H1 (cell line): ENCODE measurements around the gene UBR7. TPM values are rescaled to one million over a fixed set of nuclear protein-coding genes. Genes with fewer than 3 reads are reported as not detected.

Experiments
- EZH2 ChIP-seq: fragments of 200-600 bp; sonication (generic); IDR thresholded peaks from 2 replicates; pipeline ENCODE4 v1.7.1; 2012; ENCODE audit warnings: low read depth, mild to moderate bottlenecking, moderate library complexity, low read length, inconsistent platforms; ENCODE audit not compliant: severe bottlenecking
- FOSL1 ChIP-seq: IDR thresholded peaks from 2 replicates; pipeline ENCODE4 v1.6.1; 2011; ENCODE audit warnings: mild to moderate bottlenecking, low read depth, low read length, moderate library complexity; ENCODE audit not compliant: insufficient read depth
- MAFK ChIP-seq: IDR thresholded peaks from 2 replicates; pipeline ENCODE4 v1.6.1; 2012; ENCODE audit warnings: low read depth, mild to moderate bottlenecking, improper control_type of control experiment, low read length
- RNF2 ChIP-seq: fragments of 200-900, 300-1000 bp; sonication (generic); IDR thresholded peaks from 2 replicates; pipeline ENCODE4 v1.7.1; 2016; ENCODE audit warnings: borderline replicate concordance, low read depth, mild to moderate bottlenecking, antibody characterized with exemption, low read length; ENCODE audit not compliant: poor library complexity, severe bottlenecking; ENCODE audit errors: missing control alignments
- SIRT6 ChIP-seq: IDR thresholded peaks from one replicate; pipeline ENCODE4 v1.7.1; 2012; ENCODE audit warnings: low read length, inconsistent platforms
- SIX5 ChIP-seq: IDR thresholded peaks from 2 replicates; pipeline ENCODE4 v1.6.1; 2011; ENCODE audit warnings: mild to moderate bottlenecking, low read depth, low read length
- SP2 ChIP-seq: IDR thresholded peaks from 2 replicates; pipeline ENCODE4 v1.6.1; 2012; ENCODE audit warnings: mild to moderate bottlenecking, low read length, inconsistent platforms
- TAF7 ChIP-seq: optimal IDR thresholded peaks from 2 replicates; pipeline ENCODE3; 2011; ENCODE audit warnings: low read depth, mild to moderate bottlenecking, inconsistent platforms, low read length, moderate library complexity, borderline replicate concordance
- polyA plus RNA-seq, 7 experiments: library from polyadenylated mRNA; depleted of rRNA in 3 of 7; stranded (reverse) in 5 of 7; unstranded in 2 of 7; fragments of >200 nt in 5 of 7; fragments of 200-250 nt in 2 of 7; gene quantifications; 1 replicate in 5 of 7; 2 replicates in 1 of 7; 4 replicates in 1 of 7; pipeline versions ENCODE4 v1.2.1 to v1.2.3, GENCODE V29; 2011 to 2013; ENCODE audit warnings: missing spikeins in 2 of 7, mixed read lengths in 2 of 7
- total RNA-seq: library from RNA; stranded (reverse); fragmentation: NEBNext Ultra II Directional; extraction: Animal tissue kit (Norgen Biotek cat#: 25700); gene quantifications from 2 replicates; pipeline ENCODE4 v1.2.1, GENCODE V29; 2021
- TF ChIP-seq, protein P1 (sequence below): fragments of 300-600 bp; sonication (generic); IDR thresholded peaks from 2 replicates; pipeline ENCODE4 v1.7.1; 2012; ENCODE audit warnings: low read length, moderate library complexity, mild to moderate bottlenecking, inconsistent platforms; ENCODE audit not compliant: insufficient replicate concordance

The UBR7 gene
- total and polyA plus RNA-seq, 2 of the 8 experiments (the other 6 are each of a cell fraction or from before 2014, with no cell fraction given): 20.1 to 28.4 TPM

DNA sequence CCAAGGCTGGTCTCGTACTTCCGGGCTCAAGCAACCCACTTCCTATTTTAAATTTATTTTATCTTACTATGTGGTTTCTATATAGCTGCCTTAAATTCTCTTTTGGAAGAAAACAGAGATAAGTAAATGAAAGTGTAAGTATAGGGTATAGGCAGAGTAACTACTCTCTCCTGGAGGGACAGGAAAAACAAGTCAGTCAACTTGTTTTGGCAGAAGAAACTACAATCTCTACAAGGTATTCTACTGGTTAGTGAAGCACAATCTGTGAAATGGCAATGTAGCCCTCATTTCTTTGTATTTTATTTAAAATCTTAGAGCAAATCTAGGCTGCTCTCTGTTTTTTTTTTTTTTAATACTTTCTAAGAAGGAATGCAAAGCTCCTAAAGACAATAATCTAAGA is 55.4 kb downstream of the UBR7 start (continued):
- TF ChIP-seq, protein P1, sequence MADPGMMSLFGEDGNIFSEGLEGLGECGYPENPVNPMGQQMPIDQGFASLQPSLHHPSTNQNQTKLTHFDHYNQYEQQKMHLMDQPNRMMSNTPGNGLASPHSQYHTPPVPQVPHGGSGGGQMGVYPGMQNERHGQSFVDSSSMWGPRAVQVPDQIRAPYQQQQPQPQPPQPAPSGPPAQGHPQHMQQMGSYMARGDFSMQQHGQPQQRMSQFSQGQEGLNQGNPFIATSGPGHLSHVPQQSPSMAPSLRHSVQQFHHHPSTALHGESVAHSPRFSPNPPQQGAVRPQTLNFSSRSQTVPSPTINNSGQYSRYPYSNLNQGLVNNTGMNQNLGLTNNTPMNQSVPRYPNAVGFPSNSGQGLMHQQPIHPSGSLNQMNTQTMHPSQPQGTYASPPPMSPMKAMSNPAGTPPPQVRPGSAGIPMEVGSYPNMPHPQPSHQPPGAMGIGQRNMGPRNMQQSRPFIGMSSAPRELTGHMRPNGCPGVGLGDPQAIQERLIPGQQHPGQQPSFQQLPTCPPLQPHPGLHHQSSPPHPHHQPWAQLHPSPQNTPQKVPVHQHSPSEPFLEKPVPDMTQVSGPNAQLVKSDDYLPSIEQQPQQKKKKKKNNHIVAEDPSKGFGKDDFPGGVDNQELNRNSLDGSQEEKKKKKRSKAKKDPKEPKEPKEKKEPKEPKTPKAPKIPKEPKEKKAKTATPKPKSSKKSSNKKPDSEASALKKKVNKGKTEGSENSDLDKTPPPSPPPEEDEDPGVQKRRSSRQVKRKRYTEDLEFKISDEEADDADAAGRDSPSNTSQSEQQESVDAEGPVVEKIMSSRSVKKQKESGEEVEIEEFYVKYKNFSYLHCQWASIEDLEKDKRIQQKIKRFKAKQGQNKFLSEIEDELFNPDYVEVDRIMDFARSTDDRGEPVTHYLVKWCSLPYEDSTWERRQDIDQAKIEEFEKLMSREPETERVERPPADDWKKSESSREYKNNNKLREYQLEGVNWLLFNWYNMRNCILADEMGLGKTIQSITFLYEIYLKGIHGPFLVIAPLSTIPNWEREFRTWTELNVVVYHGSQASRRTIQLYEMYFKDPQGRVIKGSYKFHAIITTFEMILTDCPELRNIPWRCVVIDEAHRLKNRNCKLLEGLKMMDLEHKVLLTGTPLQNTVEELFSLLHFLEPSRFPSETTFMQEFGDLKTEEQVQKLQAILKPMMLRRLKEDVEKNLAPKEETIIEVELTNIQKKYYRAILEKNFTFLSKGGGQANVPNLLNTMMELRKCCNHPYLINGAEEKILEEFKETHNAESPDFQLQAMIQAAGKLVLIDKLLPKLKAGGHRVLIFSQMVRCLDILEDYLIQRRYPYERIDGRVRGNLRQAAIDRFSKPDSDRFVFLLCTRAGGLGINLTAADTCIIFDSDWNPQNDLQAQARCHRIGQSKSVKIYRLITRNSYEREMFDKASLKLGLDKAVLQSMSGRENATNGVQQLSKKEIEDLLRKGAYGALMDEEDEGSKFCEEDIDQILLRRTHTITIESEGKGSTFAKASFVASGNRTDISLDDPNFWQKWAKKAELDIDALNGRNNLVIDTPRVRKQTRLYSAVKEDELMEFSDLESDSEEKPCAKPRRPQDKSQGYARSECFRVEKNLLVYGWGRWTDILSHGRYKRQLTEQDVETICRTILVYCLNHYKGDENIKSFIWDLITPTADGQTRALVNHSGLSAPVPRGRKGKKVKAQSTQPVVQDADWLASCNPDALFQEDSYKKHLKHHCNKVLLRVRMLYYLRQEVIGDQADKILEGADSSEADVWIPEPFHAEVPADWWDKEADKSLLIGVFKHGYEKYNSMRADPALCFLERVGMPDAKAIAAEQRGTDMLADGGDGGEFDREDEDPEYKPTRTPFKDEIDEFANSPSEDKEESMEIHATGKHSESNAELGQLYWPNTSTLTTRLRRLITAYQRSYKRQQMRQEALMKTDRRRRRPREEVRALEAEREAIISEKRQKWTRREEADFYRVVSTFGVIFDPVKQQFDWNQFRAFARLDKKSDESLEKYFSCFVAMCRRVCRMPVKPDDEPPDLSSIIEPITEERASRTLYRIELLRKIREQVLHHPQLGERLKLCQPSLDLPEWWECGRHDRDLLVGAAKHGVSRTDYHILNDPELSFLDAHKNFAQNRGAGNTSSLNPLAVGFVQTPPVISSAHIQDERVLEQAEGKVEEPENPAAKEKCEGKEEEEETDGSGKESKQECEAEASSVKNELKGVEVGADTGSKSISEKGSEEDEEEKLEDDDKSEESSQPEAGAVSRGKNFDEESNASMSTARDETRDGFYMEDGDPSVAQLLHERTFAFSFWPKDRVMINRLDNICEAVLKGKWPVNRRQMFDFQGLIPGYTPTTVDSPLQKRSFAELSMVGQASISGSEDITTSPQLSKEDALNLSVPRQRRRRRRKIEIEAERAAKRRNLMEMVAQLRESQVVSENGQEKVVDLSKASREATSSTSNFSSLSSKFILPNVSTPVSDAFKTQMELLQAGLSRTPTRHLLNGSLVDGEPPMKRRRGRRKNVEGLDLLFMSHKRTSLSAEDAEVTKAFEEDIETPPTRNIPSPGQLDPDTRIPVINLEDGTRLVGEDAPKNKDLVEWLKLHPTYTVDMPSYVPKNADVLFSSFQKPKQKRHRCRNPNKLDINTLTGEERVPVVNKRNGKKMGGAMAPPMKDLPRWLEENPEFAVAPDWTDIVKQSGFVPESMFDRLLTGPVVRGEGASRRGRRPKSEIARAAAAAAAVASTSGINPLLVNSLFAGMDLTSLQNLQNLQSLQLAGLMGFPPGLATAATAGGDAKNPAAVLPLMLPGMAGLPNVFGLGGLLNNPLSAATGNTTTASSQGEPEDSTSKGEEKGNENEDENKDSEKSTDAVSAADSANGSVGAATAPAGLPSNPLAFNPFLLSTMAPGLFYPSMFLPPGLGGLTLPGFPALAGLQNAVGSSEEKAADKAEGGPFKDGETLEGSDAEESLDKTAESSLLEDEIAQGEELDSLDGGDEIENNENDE: no peak
- TF ChIP-seq RNF2: no peak
- no peak for TF ChIP-seq TAF7
- no peak for TF ChIP-seq FOSL1
- TF ChIP-seq SIRT6: no peak
- no peak for TF ChIP-seq SP2
- TF ChIP-seq SIX5: no peak
- no peak for TF ChIP-seq EZH2
- TF ChIP-seq MAFK: no peak
